NCI-H1436 treated with DMSO at 0.1 percent for 48 hours (cell line): Measurements from ENCODE around the gene SND1.

Source experiments
- DNase-seq: peaks from one replicate; lab custom pipeline; 2025; lab: John Stamatoyannopoulos, UW

The SND1 gene

DNA sequence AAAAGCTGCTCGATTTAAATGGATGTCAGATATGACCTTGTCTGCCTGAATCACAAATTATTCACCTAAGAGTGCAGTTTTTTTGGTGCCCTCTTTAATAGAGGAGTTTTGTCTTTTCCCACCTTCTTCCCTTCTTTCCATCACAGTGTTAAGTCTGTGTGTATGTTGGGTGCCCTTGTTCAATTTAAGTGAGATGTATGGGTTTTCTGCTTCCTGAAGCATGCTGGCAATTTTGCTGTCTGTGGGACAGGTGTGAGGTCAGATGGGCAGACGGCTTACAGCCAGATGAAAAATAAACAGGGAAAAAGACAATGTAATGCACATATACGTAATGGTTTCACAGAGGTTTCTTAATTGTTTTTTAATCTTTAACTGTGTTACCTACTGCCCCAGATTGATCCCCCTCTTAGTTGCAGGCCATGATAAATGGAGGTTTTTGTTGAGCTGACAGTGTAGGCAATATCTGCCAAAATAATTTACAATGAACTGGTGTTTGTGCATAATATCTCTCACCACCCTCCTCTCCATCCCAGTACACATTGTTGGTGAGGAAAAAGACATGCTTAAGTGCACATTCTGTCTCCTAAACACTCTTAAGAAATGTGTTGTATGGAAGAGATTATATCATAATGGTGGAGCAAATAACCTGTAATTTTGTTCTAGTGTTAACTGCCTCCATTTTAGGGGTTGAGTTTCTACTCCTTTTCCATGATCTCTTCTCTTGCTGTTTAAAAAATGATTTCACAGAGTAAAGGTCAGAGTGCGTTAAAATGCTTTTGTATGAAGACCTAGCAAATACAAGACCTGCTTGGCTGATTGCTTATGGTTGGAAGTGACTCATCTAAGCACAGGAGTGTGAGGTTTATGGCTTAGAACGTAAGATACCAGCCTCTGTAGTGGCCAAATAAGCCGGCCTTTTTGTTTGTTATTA, 255.4 kb downstream of the SND1 start:
- DNase-seq, result no peak

DNA sequence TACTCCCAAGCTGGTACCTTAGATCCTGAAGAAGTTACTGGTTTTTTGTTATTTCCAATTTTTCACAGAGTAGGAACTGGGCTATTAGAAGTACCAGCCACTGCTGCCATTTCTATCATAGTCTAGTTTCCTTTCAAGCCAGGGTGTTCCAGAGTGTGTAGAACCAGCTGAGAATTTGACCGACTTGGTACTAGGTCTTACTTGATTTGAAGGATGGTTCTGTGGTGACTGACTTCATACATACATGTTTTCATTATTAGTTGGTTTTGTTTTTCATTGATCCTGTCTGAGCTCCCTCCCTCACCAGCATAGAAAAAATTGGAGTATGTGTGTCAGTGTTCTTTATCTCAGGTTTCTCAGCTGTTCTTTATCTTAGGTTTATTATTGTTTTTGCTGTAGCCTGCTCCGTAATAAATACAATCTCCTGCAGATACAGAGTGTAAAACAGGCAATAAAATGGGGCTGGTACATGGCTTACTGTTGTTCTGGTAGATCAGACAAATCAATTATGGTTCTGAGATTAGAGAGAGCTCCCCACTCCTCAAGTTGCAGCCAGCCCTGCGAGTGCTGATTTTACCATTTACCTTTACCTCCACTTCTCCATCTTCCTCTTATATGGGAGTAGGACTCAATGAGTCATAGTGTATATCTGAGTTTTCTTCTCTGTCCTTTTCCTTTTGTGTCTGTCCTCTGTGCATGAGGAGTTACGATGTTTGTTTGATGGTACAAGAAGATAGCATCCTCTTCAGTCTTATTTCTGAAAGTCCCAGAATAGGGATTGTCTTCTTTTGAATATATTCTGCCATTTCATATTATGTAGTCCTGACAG, 256.6 kb downstream of the SND1 start:
- DNase-seq, result no peak

DNA sequence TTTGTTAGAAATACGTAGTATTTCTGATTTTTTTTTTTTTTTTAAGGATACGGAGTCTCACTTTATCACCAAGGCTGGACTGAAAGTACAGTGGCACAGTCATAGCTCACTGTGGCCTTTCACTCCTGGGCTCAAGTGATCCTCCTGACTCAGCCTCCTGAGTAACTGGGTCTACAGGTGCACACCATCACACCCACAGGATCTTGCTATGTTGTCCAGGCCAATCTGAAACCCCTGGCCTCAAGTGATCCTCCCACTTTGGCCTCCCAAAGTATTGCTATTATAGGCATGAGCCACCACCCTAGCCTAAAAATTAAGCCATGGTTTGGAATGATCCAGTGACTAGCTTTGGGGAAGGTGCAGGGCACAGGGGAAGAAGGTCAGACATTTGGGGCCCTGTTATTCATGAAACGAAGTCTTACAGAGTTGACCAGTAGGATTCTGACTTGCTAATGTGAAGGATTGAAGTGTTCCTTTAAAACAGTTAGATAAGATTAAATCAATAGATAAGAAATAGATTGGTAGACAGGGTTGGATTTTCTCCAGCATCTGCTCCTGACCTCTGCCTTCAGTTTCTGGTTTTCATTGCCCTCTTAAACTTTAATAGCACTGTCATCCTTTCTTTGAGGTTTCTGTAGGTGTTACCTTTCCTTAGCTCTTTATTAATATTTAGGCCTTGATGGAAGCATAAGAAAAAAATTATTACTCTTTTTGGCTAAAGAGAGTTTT, 257.6 kb downstream of the SND1 start:
- no peak for DNase-seq

DNA sequence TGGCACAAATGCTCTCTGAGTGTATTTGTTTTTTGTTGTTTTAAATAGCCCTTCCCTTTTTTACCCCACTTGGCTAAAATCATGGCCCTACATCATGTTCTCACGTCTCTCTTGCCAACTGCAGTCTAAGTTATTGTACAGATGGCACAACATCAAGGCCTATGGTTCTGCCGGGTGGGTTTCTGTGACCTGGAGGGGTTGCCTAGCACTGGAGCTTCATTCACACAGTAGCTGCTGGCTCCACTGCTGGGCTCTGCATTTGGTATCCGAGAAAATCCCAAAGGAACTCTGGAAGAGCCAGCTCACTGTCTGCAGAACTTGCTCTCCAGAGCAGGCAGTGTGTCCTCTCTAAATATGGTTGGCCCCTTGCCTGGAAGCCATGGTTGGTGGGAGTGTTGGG, 258.7 kb downstream of the SND1 start:
- DNase-seq, result no peak

DNA sequence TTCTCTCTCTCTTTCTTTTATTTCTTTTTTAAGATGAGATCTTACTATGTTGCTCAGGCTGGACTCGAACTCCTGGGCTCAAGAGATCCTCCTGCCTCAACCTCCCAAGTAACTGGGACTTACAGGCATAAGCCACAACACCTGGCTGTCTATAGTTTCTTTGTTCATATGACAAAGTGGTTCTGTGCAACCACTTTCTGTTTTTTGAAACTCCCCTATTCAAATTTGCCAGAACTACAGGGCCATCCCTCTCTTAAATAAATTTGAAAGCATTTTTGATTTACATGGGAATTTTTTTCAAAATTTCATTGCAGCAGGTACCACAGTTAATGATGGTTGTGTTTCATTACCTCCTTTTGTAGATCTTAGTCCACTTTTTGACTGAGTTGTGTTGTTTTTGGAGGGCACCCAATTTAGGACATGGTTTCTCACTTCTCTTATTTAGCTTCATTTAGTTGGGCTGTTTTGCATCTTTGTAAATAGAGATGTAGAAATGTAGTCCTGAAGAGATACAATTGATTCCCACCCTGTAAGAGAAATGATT, 260.0 kb downstream of the SND1 start:
- DNase-seq, result no peak

DNA sequence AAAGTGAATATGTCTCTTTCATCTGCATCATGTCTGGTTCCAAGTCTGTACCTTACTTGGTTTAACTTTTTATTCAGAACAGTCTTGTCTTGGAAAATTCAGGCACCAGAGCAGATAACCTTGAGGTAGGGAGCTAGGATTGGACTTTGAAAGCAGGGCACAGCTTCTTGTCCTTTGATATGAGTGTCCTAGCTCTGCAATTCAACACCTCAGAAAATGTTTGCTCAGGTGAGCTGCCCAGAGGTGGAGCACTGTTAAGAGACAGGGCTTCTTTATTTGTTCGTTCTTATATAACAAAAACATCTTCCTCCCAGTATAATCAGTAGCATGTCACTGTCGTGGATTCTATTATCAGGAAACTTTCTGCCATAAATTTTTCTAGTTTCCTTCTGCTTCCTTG, 260.9 kb downstream of the SND1 start:
- DNase-seq, result no peak

DNA sequence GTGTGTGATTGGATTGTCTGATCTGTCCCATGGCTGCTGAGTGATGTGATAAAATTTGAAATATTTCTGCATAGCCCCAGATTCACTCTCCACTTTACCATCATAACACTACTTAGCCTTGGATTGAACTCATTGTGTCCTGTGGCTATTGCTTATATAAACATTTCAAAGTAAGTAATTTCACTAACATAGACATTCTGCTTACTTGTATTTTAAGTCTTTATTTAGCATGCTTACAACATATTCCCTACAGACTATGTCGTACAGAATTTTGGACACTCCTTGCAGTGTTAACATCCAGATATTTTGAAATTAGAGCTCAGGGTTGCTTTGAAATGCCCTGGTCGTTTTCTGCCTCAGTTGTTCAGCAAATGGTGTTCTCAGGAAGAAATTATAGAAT, 261.7 kb downstream of the SND1 start:
- no peak for DNase-seq

- DNase-seq, result no peak
Observed at GRCh38 chr7:127914693-127915092, 262.7 kb downstream of the SND1 start.

DNA sequence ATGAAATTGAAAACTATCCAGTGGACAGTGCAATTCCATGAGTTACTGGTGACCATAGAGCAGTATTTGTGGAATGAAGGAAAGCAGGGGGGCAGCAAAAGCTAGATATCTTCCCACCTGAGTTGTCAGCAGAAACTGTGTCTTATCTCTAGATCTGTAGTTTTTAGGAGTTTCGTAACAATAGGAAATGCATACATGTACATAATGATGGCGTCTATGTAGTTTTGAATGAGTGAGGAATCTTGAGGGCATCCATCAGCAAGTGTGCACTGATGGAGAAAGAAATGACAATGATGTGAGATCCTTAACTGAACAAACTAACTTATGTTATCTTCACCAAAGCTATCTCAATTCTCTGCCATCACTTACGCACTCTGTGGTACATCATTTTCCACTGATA, 264.7 kb downstream of the SND1 start:
- DNase-seq, result no peak

DNA sequence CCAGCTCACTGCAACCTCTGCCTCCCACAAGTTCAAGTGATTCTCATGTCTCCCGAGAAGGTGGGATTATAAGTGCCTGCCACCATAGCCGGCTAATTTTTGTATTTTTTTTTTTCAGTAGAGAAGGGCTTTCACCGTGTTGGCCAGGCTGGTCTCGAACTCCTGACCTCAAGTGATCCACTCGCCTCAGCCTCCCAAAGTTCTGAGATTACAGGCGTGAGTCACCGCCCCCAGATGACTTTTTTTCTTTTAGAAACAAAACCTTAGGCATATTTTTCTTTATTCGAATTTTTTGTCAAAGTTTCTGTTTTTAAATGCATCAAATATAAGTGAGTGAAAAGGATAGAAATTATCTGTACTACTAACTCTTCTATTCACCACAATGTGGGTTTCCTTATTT, 266.1 kb downstream of the SND1 start:
- DNase-seq, result no peak

GRCh38 chr7:127920787-127921438, 268.9 kb downstream of the SND1 start:
- DNase-seq, result no peak

DNA sequence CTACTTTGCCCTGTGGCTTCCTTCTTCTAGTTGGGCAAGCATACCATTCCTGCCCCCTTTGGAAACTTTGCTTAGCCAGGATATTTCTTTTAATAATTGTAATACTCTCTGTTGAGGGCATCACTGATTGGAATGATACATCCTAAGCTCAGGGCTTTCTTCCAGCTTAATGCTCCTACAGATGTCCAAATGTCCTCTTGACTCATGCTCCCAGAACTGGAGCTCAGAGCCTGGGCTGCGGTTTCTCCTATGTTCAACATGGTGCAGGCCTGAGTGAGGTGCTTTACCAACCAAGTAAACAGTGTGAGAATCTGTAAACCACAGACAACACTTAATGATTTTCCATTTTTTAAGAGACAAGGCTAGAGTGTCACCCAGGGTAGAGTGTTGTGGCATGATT, 270.7 kb downstream of the SND1 start:
- DNase-seq, result no peak

- no peak for DNase-seq
Observed at GRCh38 chr7:127924874-127925273, 272.9 kb downstream of the SND1 start.

DNA sequence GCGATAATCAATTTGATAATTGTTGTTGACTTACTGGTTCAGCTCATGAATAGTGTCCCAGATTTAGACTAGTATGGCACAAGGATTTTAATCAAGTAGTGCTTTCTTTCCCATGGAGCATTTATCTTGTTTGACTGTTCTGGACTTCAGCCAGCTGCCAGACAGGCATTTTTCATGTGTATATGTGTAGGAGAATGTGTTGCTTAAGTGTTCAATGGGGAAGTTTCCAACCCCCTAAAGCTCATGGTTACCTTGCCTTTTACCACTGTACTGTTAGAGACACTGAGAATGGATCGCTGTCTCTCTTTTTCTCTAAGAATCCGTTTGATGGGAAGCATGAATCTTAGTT, 275.3 kb downstream of the SND1 start:
- DNase-seq, result no peak

- DNase-seq, result no peak
Observed at GRCh38 chr7:127928222-127928621, 276.2 kb downstream of the SND1 start.

DNA sequence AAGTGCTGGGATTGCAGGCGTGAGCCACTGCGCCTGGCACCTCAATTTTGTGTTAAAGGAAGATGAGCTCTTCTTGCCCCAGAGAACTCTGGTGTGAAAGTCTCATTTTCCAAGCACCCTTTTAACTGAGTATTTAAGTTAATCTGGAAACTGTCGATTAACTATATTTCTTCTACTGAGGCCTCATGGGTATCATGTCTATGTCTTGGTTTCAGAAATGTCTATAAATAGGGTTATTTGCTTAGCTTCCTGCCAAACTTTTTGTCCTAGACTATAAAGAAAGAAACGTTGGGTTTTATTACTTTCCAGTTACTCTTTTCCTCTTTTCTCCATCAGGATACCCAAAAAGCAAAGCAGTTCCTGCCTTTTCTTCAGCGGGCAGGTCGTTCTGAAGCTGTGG, 276.9 kb downstream of the SND1 start:
- DNase-seq, result no peak

DNA sequence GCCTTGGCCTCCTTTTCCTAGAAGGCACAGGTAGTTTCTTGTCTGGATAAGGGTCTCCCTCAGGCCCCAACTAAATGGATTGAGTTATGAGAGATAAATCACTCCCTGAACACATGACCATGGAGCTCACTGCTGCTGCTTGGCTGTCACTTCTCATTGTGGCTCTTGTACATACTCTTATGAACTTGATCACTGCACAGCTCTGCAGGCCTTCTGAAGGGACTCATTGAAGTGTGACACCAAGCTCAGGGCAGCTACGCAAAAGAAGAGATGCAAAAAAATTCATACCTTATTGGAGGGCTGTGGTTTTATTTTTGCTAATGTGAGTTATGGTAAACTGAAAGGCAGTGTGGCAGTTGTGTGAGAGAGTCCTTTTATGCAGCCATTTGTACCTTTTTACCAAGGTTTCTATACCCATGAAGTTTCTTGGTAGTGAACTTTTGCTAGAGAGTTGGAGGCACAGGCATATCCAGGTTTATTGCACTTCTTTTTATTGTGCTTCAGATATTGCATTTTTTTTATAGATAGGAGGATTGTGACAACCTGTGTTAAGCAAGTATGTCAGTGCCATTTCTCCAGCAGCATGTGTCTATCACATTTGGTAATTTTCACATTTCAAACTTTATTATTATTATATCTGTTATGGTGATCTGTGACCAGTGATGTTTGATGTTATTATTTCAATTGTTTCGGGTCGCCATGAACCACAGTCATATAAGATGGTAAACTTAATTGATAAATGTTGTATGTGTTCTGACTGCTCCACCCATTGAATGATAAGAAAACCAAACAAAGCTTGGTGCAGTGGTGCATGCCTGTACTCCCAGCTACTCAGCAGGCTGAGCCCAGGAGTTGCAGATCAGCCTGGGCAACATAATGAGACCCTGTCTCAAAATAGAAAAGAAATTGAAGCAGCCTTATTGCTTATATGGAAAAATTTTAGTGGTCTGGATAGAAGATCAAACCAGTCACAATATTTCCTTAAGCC, 278.6 kb downstream of the SND1 start:
- no peak for DNase-seq

DNA sequence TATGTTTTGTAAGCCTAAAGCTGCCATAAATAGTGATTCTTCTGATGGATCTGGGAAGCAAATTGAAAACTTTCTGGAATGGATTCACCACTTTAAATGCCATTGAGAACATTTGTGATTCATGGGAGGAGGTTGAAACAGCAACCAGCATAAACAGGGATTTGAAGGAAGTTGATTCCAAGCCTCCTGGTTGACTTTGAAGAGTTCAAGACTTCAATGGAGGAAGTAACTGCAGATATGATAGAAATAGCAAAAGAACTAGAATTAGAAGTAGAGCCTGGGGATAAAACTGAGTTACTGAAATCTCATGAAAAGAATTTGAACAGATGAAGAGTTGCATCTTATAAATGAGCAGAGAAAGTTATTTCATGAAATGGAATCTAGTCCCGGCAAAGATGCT, 280.1 kb downstream of the SND1 start:
- DNase-seq, result no peak

DNA sequence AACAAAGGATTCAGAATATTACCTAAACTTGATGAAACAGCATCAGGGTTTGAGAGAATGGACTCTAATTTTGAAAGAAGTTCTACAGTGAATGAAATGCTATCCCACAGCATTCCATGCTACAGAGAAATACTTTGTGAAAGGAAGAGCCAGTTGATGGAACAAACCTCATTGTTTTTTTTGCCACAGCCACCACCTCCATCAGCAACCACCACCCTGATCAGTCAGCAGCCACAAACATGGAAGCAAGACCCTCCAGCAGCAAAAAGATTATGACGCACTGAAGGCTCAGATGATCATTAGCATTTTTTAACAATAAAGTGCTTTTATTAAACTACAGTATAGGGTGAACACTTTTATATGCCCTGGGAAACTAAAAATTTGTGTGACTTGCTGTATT, 280.5 kb downstream of the SND1 start:
- no peak for DNase-seq

GRCh38 chr7:127933146-127933545, 281.2 kb downstream of the SND1 start:
- DNase-seq, result no peak

- no peak for DNase-seq
Observed at GRCh38 chr7:127934711-127935110, 282.7 kb downstream of the SND1 start.
